HG02610 (cell line): ENCODE data around the gene ANKRD10.

ENCODE experiments used
- ATAC-seq: cut with Tn5 transposase; IDR thresholded peaks from one replicate; pipeline ENCODE4 v1.9.1; 2021; ENCODE audit warnings: mild to moderate bottlenecking, moderate library complexity; ENCODE audit not compliant: unreplicated experiment

The ANKRD10 gene

GRCh38 chr13:110945928-110946570 is 31.2 kb upstream of the ANKRD10 start:
- ATAC-seq, result no peak

- no peak for ATAC-seq
These were observed 30.4 kb upstream of the ANKRD10 start for GRCh38 chr13:110944968-110945927.

- peak; percentile 53 for ATAC-seq
These were observed 29.5 kb upstream of the ANKRD10 start for GRCh38 chr13:110944121-110944967.

GRCh38 chr13:110942248-110942981 is 27.5 kb upstream of the ANKRD10 start:
- peak; percentile 82 for ATAC-seq

- no peak for ATAC-seq
These were observed 24.0 kb upstream of the ANKRD10 start for GRCh38 chr13:110938662-110939421.

- no peak for ATAC-seq
These were observed 22.8 kb upstream of the ANKRD10 start for GRCh38 chr13:110937511-110938285.

GRCh38 chr13:110936519-110936918 is 21.6 kb upstream of the ANKRD10 start:
- ATAC-seq, result no peak

GRCh38 chr13:110932588-110932987 is 17.7 kb upstream of the ANKRD10 start:
- ATAC-seq, result no peak

GRCh38 chr13:110929104-110929777 is 14.4 kb upstream of the ANKRD10 start:
- ATAC-seq, result no peak

GRCh38 chr13:110925023-110925612 is 10.2 kb upstream of the ANKRD10 start:
- ATAC-seq, result no peak

GRCh38 chr13:110924639-110924934 is 9.7 kb upstream of the ANKRD10 start:
- ATAC-seq, result no peak

- no peak for ATAC-seq
These were observed 9.1 kb upstream of the ANKRD10 start for GRCh38 chr13:110923777-110924638.

- ATAC-seq, result no peak
These were observed 8.2 kb upstream of the ANKRD10 start for GRCh38 chr13:110923086-110923485.

GRCh38 chr13:110922506-110922905 is 7.6 kb upstream of the ANKRD10 start:
- ATAC-seq, result no peak

GRCh38 chr13:110921695-110922094 is 6.8 kb upstream of the ANKRD10 start:
- no peak for ATAC-seq

GRCh38 chr13:110921209-110921608 is 6.3 kb upstream of the ANKRD10 start:
- ATAC-seq, result no peak

- no peak for ATAC-seq
These were observed 5.2 kb upstream of the ANKRD10 start for GRCh38 chr13:110920038-110920437.
